PC-3 (cell line): ENCODE data around the gene CAPN5. TPM values are rescaled to one million over a fixed set of nuclear protein-coding genes. Genes with fewer than 3 reads are reported as not detected.

Experiments
- ATAC-seq: fragments of 200-7000 bp; cut with Tn5 transposase; 2 replicates; pipeline ENCODE4 v1.9.1; 2020; ENCODE audit warnings: mild to moderate bottlenecking, moderate library complexity
- BruUV-seq: library from RNA; stranded (reverse); fragments of 400-500 nt; replicated peaks from 2 replicates; lab custom pipeline; 2021; lab: Mats Ljungman, UMichigan
- CTCF ChIA-PET: fragments of 300-600 bp; sonication (Branson Sonifier 250); formaldehyde crosslinking; loops from one replicate; lab custom pipeline; 2022; ENCODE audit warnings: antibody characterized with exemption; lab: Charles Lee
- POLR2A ChIA-PET: fragments of 300-600 bp; sonication (Branson Sonifier 250); formaldehyde crosslinking; loops from one replicate; lab custom pipeline; 2022; ENCODE audit warnings: antibody characterized with exemption; ENCODE audit not compliant: unreplicated experiment; lab: Charles Lee
- DNase-seq: peaks from one replicate; pipeline ENCODE4 v3.0.0-alpha.2; 2015
- H2AFZ ChIP-seq: fragments of 300-600 bp; sonication (generic); 2 replicates; pipeline ENCODE4 v1.6.0; 2016; ENCODE audit warnings: antibody characterized with exemption, low read length
- H3F3A ChIP-seq: fragments of 300-600 bp; sonication (generic); one replicate; pipeline ENCODE4 v1.6.0; 2017; ENCODE audit warnings: antibody characterized with exemption, low read length, control low read depth, mild to moderate bottlenecking; ENCODE audit not compliant: unreplicated experiment
- H3K27ac ChIP-seq: fragments of 300-600 bp; sonication (generic); 2 replicates; pipeline ENCODE4 v1.5.1; 2016; ENCODE audit warnings: mild to moderate bottlenecking, low read length
- H3K27me3 ChIP-seq: fragments of 300-600 bp; sonication (generic); 2 replicates; pipeline ENCODE4 v1.6.1; 2016; ENCODE audit warnings: low read length, mixed read lengths
- H3K36me3 ChIP-seq: fragments of 300-600 bp; sonication (generic); 2 replicates; pipeline ENCODE4 v1.6.1; 2016; ENCODE audit warnings: low read depth, mixed run types, low read length, mixed read lengths
- H3K4me1 ChIP-seq: fragments of 300-600 bp; sonication (generic); 2 replicates; pipeline ENCODE4 v1.5.1; 2016; ENCODE audit warnings: low read length; ENCODE audit not compliant: insufficient read depth
- H3K4me2 ChIP-seq: fragments of 300-600 bp; sonication (generic); 2 replicates; pipeline ENCODE4 v1.6.0; 2016; ENCODE audit warnings: low read length
- H3K4me3 ChIP-seq: fragments of 300-600 bp; sonication (generic); 2 replicates; pipeline ENCODE4 v1.5.1; 2016; ENCODE audit warnings: mild to moderate bottlenecking, low read length, mixed read lengths
- H3K79me2 ChIP-seq: fragments of 300-600 bp; sonication (generic); 2 replicates; pipeline ENCODE4 v1.6.1; 2017; ENCODE audit warnings: low read length, mixed read lengths
- H3K9ac ChIP-seq: fragments of 300-600 bp; sonication (generic); 2 replicates; pipeline ENCODE4 v1.6.0; 2016; ENCODE audit warnings: mild to moderate bottlenecking, low read length
- H3K9me2 ChIP-seq: fragments of 300-600 bp; sonication (generic); replicated peaks from 2 replicates; pipeline ENCODE4 v1.6.1; 2016; ENCODE audit warnings: mixed run types, low read length, mixed read lengths
- H3K9me3 ChIP-seq: fragments of 300-600 bp; sonication (generic); 2 replicates; pipeline ENCODE4 v1.6.1; 2016; ENCODE audit warnings: low read length, mixed read lengths
- H4K20me1 ChIP-seq: fragments of 300-600 bp; sonication (generic); 2 replicates; pipeline ENCODE4 v1.6.1; 2016; ENCODE audit warnings: low read length, mixed read lengths
- EZH2 ChIP-seq: fragments of 300-600 bp; sonication (generic); IDR thresholded peaks from one replicate; pipeline ENCODE4 v1.6.1; 2017; ENCODE audit warnings: antibody characterized with exemption, mild to moderate bottlenecking, low read length; ENCODE audit not compliant: unreplicated experiment
- EZH2phosphoT487 ChIP-seq: fragments of 300-600 bp; sonication (generic); IDR thresholded peaks from 2 replicates; pipeline ENCODE4 v1.6.1; 2018; ENCODE audit warnings: mild to moderate bottlenecking, antibody characterized with exemption, low read length, borderline replicate concordance
- intact Hi-C: fragments of 100-400 bp; cut with micrococcal nuclease; formaldehyde crosslinking; loops from 2 replicates; pipeline ENCODE4 v1.9.0; 2023
- total RNA-seq: library from RNA; depleted of rRNA; stranded (reverse); fragments of >200 nt; gene quantifications from 2 replicates; pipeline ENCODE4 v1.2.3, GENCODE V29; 2014
- TF ChIP-seq, protein P1 (sequence below): fragments of 300-600 bp; sonication (generic); conservative IDR thresholded peaks from 2 replicates; pipeline ENCODE4 v1.5.1; 2017; ENCODE audit warnings: antibody characterized with exemption, low read depth, mild to moderate bottlenecking, low read length

Gene CAPN5
- total RNA-seq, 1 experiment from 2014 or later, result 6.3 TPM

GRCh38 chr11:77026743-77027142 is 40.0 kb upstream of the CAPN5 start:
- Histone ChIP-seq H3K27me3 (no peaks in the 10 kb centered on the region), H3K27ac (peak overlapping the region; percentile 93), H3F3A (peaks cover 9% of the 10 kb centered on the region), H3K36me3 (0 out of 2 replicates have a peak, but pooled peaks cover 3% of the 10 kb centered on the region), H3K79me2 (no peaks in the 10 kb centered on the region), H3K4me3 (no peak overlapping the region), H3K4me2 (peak overlapping the region; percentile 68), H4K20me1 (no peaks in the 10 kb centered on the region), H3K9ac (peak overlapping the region; percentile 71), H3K9me2 (no peaks in the 10 kb centered on the region), H2AFZ (no peak overlapping the region), H3K4me1 (peaks cover 37% of the 10 kb centered on the region), H3K9me3 (no peaks in the 10 kb centered on the region)
- peak; percentile 45 for ATAC-seq
- intact Hi-C loops, result loop anchor here (2.0 to 5.0 kb wide), 2 partner anchors 40 to 104 kb away; partner anchors contain the start of gene CAPN5
- DNase-seq, result no peak
- TF ChIP-seq EZH2phosphoT487 (no peak), EZH2 (no peak)
- TF ChIP-seq, protein P1, sequence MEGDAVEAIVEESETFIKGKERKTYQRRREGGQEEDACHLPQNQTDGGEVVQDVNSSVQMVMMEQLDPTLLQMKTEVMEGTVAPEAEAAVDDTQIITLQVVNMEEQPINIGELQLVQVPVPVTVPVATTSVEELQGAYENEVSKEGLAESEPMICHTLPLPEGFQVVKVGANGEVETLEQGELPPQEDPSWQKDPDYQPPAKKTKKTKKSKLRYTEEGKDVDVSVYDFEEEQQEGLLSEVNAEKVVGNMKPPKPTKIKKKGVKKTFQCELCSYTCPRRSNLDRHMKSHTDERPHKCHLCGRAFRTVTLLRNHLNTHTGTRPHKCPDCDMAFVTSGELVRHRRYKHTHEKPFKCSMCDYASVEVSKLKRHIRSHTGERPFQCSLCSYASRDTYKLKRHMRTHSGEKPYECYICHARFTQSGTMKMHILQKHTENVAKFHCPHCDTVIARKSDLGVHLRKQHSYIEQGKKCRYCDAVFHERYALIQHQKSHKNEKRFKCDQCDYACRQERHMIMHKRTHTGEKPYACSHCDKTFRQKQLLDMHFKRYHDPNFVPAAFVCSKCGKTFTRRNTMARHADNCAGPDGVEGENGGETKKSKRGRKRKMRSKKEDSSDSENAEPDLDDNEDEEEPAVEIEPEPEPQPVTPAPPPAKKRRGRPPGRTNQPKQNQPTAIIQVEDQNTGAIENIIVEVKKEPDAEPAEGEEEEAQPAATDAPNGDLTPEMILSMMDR, result no peak
- CTCF ChIA-PET, result interaction anchor here (0.5 to 1.5 kb wide), 6 partner anchors 18 to 293 kb away, joined by 3 to 5 read pairs (median 4); no protein-coding TSS in a partner anchor
- POLR2A ChIA-PET, result no interaction called here
- no TSS peak for BruUV-seq

GRCh38 chr11:77027275-77027674 is 39.5 kb upstream of the CAPN5 start:
- ChIA-PET POLR2A (no interaction called here), CTCF (interaction anchor here (0.5 to 1.5 kb wide), 7 partner anchors 18 to 1215 kb away, joined by 3 to 5 read pairs (median 3); no protein-coding TSS in a partner anchor)
- Histone ChIP-seq H3K9ac (peak overlapping the region; percentile 71), H3K4me3 (no peak overlapping the region), H3K9me2 (no peaks in the 10 kb centered on the region), H3K4me1 (peaks cover 35% of the 10 kb centered on the region), H3K79me2 (no peaks in the 10 kb centered on the region), H4K20me1 (no peaks in the 10 kb centered on the region), H3K27ac (peak overlapping the region; percentile 93), H3K27me3 (no peaks in the 10 kb centered on the region), H3K9me3 (no peaks in the 10 kb centered on the region), H3K36me3 (0 out of 2 replicates have a peak, but pooled peaks cover 3% of the 10 kb centered on the region), H3F3A (peaks cover 9% of the 10 kb centered on the region), H3K4me2 (peak overlapping the region; percentile 68), H2AFZ (peak overlapping the region; percentile 49)
- DNase-seq (peak; percentile 98), ATAC-seq (peak; percentile 96)
- intact Hi-C loops, result loop anchor here (2.0 to 5.0 kb wide), 2 partner anchors 40 to 105 kb away; partner anchors contain the start of gene CAPN5
- TF ChIP-seq EZH2phosphoT487 (no peak), EZH2 (no peak)
- TF ChIP-seq, protein P1, result no peak
- no TSS peak for BruUV-seq

DNA sequence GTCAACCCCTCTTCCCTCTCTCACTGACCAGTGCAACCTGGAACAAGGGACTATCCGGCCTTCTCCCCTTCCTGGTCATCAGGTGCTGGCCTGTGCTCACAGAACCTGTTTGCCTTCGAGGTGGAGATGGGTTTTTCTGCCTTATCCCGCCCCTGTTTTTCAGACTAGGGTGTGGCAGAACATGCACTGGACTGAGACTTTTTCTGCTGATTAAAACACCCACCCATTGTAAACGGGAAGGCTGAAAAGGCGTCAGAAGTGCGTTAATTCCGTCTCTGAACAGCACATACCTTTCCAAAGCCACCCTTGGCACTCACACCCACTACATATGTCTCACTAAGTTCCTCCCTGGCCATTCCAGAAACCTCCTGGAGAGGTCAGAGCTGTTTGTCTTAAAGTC is 36.9 kb upstream of the CAPN5 start:
- Histone ChIP-seq H3K9me3 (no peaks in the 10 kb centered on the region), H3K27ac (no peak overlapping the region), H4K20me1 (no peaks in the 10 kb centered on the region), H3F3A (peaks cover 9% of the 10 kb centered on the region), H3K36me3 (no peaks in the 10 kb centered on the region), H3K79me2 (no peaks in the 10 kb centered on the region), H3K9me2 (no peaks in the 10 kb centered on the region), H3K4me2 (no peak overlapping the region), H3K4me3 (no peak overlapping the region), H3K9ac (no peak overlapping the region), H3K27me3 (no peaks in the 10 kb centered on the region), H2AFZ (no peak overlapping the region), H3K4me1 (peaks cover 36% of the 10 kb centered on the region)
- ChIA-PET CTCF (interaction anchor here (0.8 kb wide), 1 partner anchor 456 kb away, joined by 7 read pairs; no protein-coding TSS in a partner anchor), POLR2A (no interaction called here)
- TF ChIP-seq, protein P1, result no peak
- TF ChIP-seq EZH2phosphoT487 (no peak), EZH2 (no peak)
- no peak for ATAC-seq
- intact Hi-C loops, result loop anchor here (5.0 kb wide), 1 partner anchor 108 kb away; no protein-coding TSS in a partner anchor
- peak; percentile 9 for DNase-seq
- BruUV-seq, result no TSS peak
